ENCODE data around the gene B3GNT3.
"Not testable (repeated sequence)": the region's sequence is repeated elsewhere in the genome, so short reads cannot be mapped to it uniquely, and the experiment has no call there.

DNA sequence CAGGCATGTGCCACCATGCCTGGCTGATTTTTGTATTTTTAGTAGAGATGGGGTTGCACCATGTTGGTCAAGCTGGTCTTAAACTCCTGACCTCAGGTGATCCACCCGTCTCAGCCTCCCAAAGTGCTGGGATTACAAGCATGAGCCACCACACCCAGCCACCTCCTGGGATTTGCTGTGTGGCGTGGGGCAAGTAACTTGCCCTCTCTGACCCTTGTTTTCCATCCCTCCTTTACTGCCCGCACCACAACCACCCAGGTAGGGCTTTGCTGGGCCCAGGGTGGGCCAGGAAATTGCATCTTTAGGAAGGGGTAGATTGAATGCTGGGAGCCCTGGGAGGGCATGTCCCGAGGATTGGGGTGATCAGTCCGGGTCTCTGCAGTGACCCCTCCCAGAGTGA, 11.2 kb upstream of the B3GNT3 start:
- TF ChIP-seq, protein P1, sequence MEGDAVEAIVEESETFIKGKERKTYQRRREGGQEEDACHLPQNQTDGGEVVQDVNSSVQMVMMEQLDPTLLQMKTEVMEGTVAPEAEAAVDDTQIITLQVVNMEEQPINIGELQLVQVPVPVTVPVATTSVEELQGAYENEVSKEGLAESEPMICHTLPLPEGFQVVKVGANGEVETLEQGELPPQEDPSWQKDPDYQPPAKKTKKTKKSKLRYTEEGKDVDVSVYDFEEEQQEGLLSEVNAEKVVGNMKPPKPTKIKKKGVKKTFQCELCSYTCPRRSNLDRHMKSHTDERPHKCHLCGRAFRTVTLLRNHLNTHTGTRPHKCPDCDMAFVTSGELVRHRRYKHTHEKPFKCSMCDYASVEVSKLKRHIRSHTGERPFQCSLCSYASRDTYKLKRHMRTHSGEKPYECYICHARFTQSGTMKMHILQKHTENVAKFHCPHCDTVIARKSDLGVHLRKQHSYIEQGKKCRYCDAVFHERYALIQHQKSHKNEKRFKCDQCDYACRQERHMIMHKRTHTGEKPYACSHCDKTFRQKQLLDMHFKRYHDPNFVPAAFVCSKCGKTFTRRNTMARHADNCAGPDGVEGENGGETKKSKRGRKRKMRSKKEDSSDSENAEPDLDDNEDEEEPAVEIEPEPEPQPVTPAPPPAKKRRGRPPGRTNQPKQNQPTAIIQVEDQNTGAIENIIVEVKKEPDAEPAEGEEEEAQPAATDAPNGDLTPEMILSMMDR (CRISPR knock-in tag; IDR thresholded peaks at IDR 0.05) = not testable (repeated sequence)
- not testable (repeated sequence) for TF ChIP-seq GABPA (IDR thresholded peaks at IDR 0.05; ENCODE audit: low read depth, low read length); GABPA (CRISPR knock-in tag; IDR thresholded peaks at IDR 0.05; ENCODE audit: low read depth); EHMT2 (IDR thresholded peaks at IDR 0.05; ENCODE audit: borderline replicate concordance, low read depth, low read length); TOE1 (CRISPR knock-in tag; IDR thresholded peaks at IDR 0.05); ZNF263 (CRISPR knock-in tag; IDR thresholded peaks at IDR 0.05); ZNF563 (CRISPR knock-in tag; IDR thresholded peaks at IDR 0.05); POLR2A (IDR thresholded peaks at IDR 0.05; ENCODE audit: insufficient read depth in 1 of 2, low read depth in 2 of 2, low read length in 2 of 2); EP300 (IDR thresholded peaks at IDR 0.05; ENCODE audit: low read depth in 2 of 2, low read length in 2 of 2); EP300 (CRISPR knock-in tag; IDR thresholded peaks at IDR 0.05; ENCODE audit: borderline replicate concordance); BCL6 (CRISPR knock-in tag; IDR thresholded peaks at IDR 0.05); GATAD2A (CRISPR knock-in tag; IDR thresholded peaks at IDR 0.05); TAF15 (IDR thresholded peaks at IDR 0.05; ENCODE audit: low read depth, low read length, poor library complexity, severe bottlenecking); POLR2AphosphoS5 (IDR thresholded peaks at IDR 0.05; ENCODE audit: low read depth, low read length)
- TF ChIP-seq, protein P2, sequence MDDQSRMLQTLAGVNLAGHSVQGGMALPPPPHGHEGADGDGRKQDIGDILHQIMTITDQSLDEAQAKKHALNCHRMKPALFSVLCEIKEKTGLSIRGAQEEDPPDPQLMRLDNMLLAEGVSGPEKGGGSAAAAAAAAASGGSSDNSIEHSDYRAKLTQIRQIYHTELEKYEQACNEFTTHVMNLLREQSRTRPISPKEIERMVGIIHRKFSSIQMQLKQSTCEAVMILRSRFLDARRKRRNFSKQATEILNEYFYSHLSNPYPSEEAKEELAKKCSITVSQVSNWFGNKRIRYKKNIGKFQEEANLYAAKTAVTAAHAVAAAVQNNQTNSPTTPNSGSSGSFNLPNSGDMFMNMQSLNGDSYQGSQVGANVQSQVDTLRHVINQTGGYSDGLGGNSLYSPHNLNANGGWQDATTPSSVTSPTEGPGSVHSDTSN (CRISPR knock-in tag; IDR thresholded peaks at IDR 0.05; ENCODE audit: borderline replicate concordance) = not testable (repeated sequence)
- TF ChIP-seq, protein P3, sequence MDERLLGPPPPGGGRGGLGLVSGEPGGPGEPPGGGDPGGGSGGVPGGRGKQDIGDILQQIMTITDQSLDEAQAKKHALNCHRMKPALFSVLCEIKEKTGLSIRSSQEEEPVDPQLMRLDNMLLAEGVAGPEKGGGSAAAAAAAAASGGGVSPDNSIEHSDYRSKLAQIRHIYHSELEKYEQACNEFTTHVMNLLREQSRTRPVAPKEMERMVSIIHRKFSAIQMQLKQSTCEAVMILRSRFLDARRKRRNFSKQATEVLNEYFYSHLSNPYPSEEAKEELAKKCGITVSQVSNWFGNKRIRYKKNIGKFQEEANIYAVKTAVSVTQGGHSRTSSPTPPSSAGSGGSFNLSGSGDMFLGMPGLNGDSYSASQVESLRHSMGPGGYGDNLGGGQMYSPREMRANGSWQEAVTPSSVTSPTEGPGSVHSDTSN (CRISPR knock-in tag; IDR thresholded peaks at IDR 0.05) = not testable (repeated sequence)

Data from HepG2 (cell line).